Measurements from ENCODE around the gene TPRKB.
"Not testable (repeated sequence)": the region's sequence is repeated elsewhere in the genome, so short reads cannot be mapped to it uniquely, and the experiment has no call there.

The TPRKB gene

DNA sequence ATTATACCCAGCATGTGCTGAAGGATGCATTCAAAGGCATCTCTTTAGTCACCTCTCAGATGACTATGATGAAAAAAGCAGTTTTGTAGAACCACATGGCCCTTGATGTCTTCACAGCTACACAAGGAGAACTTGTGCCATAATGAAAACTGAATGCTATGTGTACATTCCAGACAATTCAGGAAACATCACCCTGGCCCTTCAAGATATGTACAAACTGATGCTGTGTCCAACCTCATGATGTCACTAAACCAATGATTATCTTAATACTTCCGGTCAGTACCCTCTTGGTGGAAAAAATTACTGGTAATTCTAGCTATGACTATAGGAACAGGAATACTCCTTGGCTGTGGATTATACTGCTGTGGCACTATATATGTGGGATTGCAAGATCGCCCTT lies 22.8 kb upstream of the TPRKB start:
- peak; percentile 23 to 69 for DNase-seq (ENCODE audit: low read depth in 2 of 2)
- no peak overlapping the region for H3K4me3 ChIP-seq (replicated peaks in 1 of 2; ENCODE audit: low read depth in 2 of 2, low read length in 2 of 2)
- no peak for TF ChIP-seq CTCF (IDR thresholded peaks at IDR 0.05; ENCODE audit: low read depth, low read length)

DNA sequence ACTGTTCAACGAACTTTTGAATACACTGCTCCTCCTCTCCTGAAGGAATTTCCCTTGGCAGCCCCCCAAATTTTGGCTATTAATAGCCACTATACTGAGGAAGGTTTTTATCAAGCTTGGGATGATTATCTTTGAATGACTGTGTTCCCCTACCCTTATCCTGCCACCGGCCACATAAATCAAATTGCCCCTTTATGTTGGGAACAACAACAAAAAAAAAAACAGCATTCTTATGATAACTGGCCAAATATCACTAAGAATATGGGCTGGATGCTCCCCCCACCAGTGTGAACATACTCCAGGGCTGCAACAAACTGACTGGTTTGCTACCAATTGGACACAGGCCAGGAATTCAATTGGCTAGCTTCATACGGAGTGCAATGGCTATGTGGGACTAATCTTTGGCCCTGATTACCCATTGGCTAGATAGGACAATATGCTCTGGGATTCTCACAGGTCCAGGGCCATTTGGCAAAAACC lies 22.2 kb upstream of the TPRKB start:
- peak; percentile 48 to 91 for DNase-seq (ENCODE audit: low read depth in 2 of 2)

DNA sequence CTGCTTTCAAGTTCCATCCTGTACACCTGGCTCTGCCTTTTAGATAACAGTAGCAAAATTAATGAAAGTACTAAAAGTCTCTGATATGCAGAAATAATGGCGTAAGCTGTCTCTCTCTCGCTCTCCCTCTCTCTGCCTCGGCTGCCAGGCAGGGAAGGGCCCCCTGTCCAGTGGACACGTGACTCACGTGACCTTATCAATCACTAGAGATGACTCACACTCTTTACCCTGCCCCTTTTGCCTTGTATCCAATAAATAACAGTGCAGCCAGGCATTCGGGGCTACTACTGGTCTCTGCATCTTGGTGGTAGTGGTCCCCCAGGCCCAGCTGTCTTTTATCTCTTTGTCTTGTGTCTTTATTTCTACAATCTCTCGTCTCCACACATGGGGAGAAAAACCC lies 17.2 kb upstream of the TPRKB start:
- DNase-seq (ENCODE audit: low read depth in 2 of 2); H3K4me3 ChIP-seq (replicated peaks in 1 of 2; ENCODE audit: low read depth in 2 of 2, low read length in 2 of 2): not testable (repeated sequence)

More for the DNA sequence above, 22.2 kb upstream of the TPRKB start:
- H3K4me3 ChIP-seq (replicated peaks in 1 of 2; ENCODE audit: low read depth in 2 of 2, low read length in 2 of 2): no peak overlapping the region
- TF ChIP-seq CTCF (IDR thresholded peaks at IDR 0.05; ENCODE audit: low read depth, low read length): no peak

DNA sequence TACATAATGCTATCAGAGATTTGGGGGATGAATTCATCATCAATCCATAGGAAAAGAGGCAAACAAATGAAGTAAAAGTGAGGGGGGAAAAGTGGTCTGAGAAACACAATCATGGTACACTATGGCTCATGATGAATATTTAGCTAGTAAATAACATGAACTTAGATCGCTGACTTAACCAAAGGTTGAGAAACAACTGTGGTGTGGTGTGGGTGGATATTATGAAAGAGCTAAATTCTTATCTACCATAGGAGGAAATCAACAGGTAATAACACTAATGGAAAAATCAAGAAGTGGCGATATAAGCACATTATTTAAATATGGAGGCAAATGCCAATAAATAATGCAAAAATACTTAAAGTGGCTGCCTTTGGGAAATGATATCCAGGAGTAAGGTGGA lies 12.2 kb upstream of the TPRKB start:
- no peak for TF ChIP-seq CTCF (IDR thresholded peaks at IDR 0.05; ENCODE audit: low read depth, low read length)
- H3K4me3 ChIP-seq (replicated peaks in 1 of 2; ENCODE audit: low read depth in 2 of 2, low read length in 2 of 2): no peak overlapping the region
- no peak for DNase-seq (ENCODE audit: low read depth in 2 of 2)

DNA sequence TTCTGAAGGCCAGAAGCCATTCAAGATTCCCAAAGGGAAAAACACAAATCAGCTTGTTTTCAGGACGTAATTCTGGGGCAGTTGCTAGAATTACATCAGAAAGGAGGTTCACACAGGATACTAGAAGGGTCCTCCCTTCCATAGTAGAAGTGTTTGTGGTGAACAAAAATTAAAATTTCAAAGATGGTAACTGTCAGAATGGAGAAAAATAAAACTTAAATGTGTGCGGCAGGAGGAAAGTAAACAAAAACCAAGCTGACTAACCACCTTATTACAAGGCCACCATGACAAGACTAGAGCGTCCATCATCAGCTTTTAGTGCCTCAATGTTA lies 9.7 kb upstream of the TPRKB start:
- DNase-seq (ENCODE audit: low read depth in 2 of 2): no peak
- TF ChIP-seq CTCF (IDR thresholded peaks at IDR 0.05; ENCODE audit: low read depth, low read length): no peak
- no peak overlapping the region for H3K4me3 ChIP-seq (replicated peaks in 1 of 2; ENCODE audit: low read depth in 2 of 2, low read length in 2 of 2)

GRCh38 chr2:73746015-73746876 lies 9.1 kb upstream of the TPRKB start:
- H3K4me3 ChIP-seq (replicated peaks in 1 of 2; ENCODE audit: low read depth in 2 of 2, low read length in 2 of 2): no peak overlapping the region
- no peak for DNase-seq (ENCODE audit: low read depth in 2 of 2)
- no peak for TF ChIP-seq CTCF (IDR thresholded peaks at IDR 0.05; ENCODE audit: low read depth, low read length)

- no peak for DNase-seq (ENCODE audit: low read depth in 2 of 2)
- TF ChIP-seq CTCF (IDR thresholded peaks at IDR 0.05; ENCODE audit: low read depth, low read length): no peak
These were observed 3.6 kb upstream of the TPRKB start for GRCh38 chr2:73740767-73741166.

More at GRCh38 chr2:73740767-73741166, 3.6 kb upstream of the TPRKB start:
- H3K4me3 ChIP-seq (replicated peaks in 1 of 2; ENCODE audit: low read depth in 2 of 2, low read length in 2 of 2): no peak overlapping the region
